ENCODE data around the gene RNF212B.
"Not testable (repeated sequence)": the region's sequence is repeated elsewhere in the genome, so short reads cannot be mapped to it uniquely, and the experiment has no call there.

The RNF212B gene

DNA sequence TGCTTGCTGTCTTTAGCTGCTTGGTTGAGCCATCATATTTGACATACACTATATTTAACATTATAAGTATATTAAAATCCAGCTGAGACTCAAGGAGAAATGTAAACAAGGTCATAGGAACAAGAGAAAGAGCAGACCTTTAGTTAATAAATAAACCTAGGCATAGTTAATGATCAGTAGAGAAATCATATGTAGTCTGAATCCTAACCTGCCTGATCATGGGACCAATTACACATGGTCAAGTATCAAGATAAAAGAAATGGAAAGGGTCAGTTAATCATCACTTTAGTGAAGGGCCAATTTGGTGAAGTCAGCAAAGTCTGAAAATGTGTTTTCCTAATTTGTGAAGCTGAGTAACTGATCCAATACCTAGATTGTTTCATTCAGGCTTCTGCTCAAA lies 7.5 kb downstream of the RNF212B start:
- no peak for DNase-seq

- DNase-seq = no peak
Observed at GRCh38 chr14:23248601-23249000, 10.9 kb downstream of the RNF212B start.

DNA sequence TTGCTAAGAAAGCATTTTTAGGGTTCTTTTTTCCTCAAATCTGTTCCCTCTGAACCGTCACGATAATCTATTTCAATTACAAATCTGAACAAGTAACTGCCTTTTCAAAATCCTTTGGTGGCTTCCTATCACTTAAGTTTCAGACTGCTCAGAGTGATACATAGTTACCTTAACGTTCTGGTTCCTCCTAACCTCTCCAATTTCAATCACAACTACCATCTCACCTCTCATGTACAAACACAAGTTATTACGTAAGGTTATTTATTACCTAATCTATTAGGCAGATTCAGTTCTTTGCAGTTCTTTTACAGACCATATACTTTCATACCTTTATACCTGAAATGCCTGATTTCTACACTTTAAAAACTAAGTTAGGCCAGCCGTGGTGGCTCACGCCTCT lies 12.1 kb downstream of the RNF212B start:
- DNase-seq = no peak

GRCh38 chr14:23252006-23252405 lies 14.3 kb downstream of the RNF212B start:
- DNase-seq = no peak

DNA sequence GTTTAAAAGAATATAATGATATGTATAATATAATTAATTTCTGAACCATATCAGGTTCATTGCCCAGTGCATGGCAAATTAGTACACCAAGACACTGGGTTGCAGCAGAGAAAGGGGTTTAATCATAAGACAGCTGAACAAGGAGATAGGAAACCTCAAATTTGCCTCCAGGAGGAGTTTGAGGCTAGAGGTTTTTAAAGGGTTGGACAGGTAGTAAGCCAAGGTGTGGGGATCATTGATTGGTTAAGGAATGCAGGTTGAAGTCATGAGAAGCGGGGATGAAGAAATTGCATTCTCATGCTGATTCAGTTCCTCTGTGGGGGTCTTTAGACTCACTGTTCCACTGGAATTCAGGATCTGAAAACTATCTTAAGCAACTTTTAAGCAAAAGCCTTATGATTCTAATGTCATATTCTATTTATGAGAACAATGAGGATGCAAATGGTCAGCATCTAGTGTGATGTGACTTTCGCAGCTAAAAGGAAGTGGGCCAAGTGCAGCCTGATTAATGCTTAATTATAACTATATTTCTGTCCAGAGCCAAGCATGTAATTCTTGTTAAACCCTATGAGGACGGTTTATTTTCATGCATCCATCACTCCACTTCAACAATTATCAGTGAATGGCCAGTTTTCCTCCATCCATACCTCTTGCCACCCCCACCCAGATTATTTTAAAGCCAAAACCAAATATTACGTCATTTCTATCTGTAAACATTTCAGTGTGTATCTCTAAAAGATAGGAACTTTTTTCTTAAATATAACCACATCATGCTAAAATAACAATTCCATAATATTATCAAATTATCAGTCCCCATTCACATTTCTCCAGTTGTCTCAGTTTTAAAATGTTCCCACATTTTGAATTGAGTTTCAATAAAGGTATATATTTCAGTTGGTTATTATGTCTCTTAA lies 14.9 kb downstream of the RNF212B start:
- DNase-seq = no peak

GRCh38 chr14:23258256-23258655 lies 20.5 kb downstream of the RNF212B start:
- no peak for DNase-seq

DNA sequence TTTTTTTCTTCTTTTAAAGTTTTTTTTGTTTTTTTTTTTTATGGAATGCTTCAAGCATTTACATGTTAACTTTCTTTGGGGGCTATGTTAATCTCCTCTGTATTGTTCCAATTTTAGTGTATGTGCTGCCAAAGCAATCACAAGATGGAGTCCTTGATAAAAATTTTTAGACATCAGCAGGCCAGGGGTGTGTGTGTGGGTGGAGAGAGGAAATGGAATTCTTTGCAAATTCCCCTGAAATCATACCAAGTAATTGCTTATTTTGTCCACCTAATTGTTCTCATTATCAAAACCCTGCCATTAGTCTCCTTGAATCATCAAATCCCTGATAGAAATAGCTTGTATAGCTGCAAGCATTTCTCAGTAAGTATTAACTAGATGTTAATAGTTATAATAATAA lies 21.7 kb downstream of the RNF212B start:
- no peak for DNase-seq

- not testable (repeated sequence) for DNase-seq
Observed at GRCh38 chr14:23260849-23261248, 23.1 kb downstream of the RNF212B start.

GRCh38 chr14:23269193-23269592 lies 31.5 kb downstream of the RNF212B start:
- no peak for DNase-seq

DNA sequence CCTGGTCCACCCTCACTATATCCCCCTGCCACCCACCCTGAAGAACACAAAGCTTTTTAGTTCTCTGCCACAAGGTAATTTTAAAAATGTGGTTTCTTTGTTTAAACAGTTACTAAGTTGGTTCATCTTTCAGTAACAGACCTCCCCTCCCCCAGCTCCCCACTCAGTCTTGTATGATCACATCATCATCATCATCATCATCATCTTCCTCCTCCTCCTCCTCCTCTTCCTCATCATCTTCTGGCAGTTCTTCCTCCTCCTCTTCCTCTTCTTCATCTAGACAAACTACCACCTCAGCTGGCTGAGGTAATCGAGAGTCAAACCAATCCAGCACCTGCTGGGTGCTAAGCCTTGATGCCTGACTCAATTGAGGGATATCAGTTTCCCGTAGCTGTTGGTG lies 37.7 kb downstream of the RNF212B start:
- no peak for DNase-seq

DNA sequence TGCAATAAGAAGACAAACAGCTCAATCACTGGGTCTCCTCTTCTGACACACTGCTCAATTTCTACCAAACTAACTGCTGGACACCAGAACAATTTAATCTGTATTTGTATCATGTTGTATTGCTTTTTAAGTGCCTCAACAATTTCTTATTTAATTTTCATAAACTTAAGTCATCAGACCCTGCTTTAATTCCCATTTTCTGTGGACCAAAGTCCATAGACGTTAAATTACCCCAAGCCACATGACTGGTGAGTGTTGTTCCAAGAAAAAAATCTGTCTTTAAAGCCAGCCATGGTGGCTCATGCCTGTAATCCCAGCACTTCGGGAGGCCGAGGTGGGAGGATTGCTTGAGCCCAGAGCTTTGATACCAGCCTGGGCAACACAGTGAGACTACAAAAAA lies 39.5 kb downstream of the RNF212B start:
- DNase-seq = no peak

DNA sequence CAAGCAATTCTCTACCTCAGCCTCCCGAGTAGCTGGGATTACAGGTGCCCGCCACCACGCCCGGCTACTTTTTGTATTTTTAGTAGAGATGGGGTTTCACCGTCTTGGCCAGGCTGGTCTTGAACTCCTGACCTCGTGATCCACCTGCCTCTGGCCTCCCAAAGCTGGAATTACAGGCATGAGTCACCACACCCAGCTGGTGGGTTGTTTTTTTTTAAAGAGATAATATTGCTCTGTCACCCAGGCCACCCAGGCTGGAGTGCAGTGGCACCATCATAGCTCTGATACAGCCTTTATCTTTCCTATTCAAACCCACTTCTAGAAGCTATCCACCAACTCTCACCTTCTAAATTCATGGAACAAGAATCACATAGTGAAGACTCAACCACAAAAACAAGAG lies 40.2 kb downstream of the RNF212B start:
- DNase-seq = not testable (repeated sequence)

DNA sequence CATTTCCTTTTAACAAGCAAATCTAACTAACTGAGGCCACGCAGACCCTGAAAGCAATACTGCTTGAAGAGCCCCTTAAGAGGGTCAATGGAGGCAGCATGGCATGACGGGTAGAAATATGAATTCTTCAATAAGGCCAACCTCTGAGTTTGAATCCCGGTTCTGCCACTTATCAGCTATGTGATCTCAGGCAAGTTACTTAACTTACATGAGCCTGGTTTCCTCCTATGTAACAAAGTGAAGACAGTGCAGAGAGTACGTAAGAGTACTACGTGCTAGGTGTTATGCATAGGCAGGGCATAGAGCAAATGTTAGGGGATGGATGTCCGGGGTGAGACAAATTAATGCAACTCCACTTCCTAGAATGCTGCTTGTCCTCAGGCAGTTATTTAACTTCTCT lies 43.5 kb downstream of the RNF212B start:
- no peak for DNase-seq

- DNase-seq = peak in 1 of 2 experiments; percentile 17
Observed at GRCh38 chr14:23284654-23285529, 47.2 kb downstream of the RNF212B start.

- no peak for DNase-seq
Observed at GRCh38 chr14:23285530-23286019, 47.8 kb downstream of the RNF212B start.

GRCh38 chr14:23286020-23286901 lies 48.5 kb downstream of the RNF212B start, which contains the start of gene HOMEZ:
TSS of gene HOMEZ (minus strand) at chr14:23286132. CDS start at chr14:23285952, 180 bp downstream.
- peak; percentile 96 to 97 for DNase-seq

- DNase-seq = no peak
Observed at GRCh38 chr14:23286902-23287479, 49.3 kb downstream of the RNF212B start.

DNA sequence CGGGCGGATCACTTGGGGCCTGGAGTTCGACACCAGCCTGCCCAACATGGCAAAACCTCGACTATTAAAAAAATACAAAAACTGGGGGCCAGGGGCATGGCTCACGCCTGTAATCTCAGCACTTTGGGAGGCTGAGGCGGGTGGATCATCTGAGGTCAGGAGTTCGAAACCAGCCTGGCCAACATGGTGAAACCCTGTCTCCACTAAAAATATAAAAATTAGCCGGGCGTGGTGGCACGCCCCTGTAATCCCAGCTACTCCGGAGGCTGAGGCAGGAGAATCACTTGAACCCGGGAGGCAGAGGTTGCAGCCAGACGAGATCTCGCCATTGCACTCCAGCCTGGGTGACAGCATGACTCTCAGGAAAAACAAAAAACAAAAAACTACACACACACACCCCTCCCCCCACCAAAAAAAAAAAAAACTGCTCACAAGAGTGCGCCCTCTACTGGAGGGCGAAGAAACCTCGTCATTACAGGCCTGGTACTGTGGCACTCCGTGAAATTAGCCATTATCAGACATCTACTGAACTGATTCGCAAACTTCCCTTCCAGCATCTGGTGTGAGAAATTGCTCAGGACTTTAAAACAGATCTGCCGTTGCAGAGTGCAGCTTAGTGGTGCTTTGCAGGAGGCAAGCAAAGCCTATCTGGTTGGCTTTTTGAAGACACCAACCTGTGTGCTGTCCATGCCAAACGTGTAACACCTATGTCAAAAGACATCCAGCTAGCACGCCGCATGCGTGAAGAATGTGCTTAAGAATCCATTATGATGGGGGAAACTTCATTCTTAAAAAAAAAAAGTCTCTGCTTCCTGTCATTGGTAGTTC lies 57.2 kb downstream of the RNF212B start:
- DNase-seq = peak; percentile 13 to 32

DNA sequence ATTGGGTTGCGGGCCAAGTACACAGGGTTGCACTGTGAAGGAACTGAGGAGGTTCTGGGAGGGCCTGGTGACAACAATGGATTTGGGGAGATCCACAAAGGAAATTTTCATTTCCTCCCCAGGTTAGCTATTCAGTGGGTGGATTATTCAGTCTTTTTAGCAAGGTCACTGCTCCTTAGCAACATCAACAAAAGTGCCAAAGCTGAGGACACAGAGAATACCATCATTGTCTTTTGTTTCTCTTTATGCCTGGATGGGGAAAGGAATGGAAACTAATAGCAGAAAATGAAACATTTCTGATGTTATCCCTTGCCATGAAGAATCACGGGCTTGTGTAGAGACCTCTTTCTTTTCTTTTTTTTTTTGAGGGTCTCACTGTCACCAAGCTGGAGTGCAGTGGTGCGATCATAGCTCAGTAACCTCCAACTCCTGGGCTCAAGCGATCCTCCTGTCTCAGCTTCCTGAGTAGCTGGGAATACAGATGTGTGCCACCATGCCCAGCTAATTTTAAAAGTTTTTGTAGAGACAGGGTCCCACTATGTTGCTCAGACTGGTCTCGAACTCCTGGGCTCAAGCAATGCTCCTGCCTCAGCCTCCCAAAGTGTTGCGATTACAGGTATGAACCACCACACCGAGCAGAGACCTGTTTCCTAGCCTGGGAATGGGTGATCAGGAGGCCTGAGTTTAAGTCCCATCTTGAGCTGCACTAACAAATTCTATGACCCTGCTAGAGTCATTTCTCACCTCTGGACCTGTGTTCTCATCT lies 58.5 kb downstream of the RNF212B start:
- no peak for DNase-seq

GRCh38 chr14:23297096-23297495 lies 59.4 kb downstream of the RNF212B start:
- DNase-seq = no peak

Measured in NCI-H1930 (cell line).